ENCODE data around the gene MAN1C1.

Gene MAN1C1

DNA sequence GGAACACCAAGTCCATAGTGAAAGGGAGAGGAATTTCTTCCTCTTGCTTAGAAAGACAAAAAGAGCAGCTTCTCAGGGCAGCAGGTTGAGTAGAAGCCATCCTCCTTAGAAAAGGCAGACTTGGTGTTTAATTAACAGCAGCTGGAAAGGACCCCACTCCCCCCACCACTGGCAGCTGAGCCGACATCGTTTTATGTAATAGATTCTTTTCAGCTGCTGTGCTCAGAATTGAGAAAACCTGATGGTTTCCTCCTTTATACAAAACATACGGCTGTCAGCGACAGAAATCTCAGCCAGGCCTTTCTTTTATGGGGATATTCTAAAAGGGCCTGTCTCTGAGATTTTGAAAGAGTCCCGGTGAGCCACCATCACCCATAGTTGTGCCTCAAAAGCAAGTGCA is 49.9 kb downstream of the MAN1C1 start:
- no peaks in the 10 kb centered on the region for H3K79me2 ChIP-seq (ENCODE audit: insufficient read depth, low read length)
- DNase-seq (no peak), ATAC-seq (ENCODE audit: insufficient read depth, low read depth) (no peak)
- H3K4me2 ChIP-seq (ENCODE audit: insufficient read depth, low read length), result no peak overlapping the region
- H3K4me3 ChIP-seq (ENCODE audit: low read depth in 1 of 2, low read length in 2 of 2), result no peak overlapping the region
- H3K4me1 ChIP-seq (ENCODE audit: insufficient read depth, low read length), result no peaks in the 10 kb centered on the region; the same call in 1 of the 2 replicates
- TF ChIP-seq EZH2 (IDR thresholded peaks at IDR 0.05; ENCODE audit: borderline replicate concordance, low read depth, low read length, severe bottlenecking), result no peak
- TF ChIP-seq, protein P1, sequence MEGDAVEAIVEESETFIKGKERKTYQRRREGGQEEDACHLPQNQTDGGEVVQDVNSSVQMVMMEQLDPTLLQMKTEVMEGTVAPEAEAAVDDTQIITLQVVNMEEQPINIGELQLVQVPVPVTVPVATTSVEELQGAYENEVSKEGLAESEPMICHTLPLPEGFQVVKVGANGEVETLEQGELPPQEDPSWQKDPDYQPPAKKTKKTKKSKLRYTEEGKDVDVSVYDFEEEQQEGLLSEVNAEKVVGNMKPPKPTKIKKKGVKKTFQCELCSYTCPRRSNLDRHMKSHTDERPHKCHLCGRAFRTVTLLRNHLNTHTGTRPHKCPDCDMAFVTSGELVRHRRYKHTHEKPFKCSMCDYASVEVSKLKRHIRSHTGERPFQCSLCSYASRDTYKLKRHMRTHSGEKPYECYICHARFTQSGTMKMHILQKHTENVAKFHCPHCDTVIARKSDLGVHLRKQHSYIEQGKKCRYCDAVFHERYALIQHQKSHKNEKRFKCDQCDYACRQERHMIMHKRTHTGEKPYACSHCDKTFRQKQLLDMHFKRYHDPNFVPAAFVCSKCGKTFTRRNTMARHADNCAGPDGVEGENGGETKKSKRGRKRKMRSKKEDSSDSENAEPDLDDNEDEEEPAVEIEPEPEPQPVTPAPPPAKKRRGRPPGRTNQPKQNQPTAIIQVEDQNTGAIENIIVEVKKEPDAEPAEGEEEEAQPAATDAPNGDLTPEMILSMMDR (IDR thresholded peaks at IDR 0.05; ENCODE audit: borderline replicate concordance, extremely low read depth, low read length, poor library complexity, severe bottlenecking), result no peak
- H3K27me3 ChIP-seq (ENCODE audit: insufficient read depth, low read length, poor library complexity), result peaks cover 4% of the 10 kb centered on the region
- no peaks in the 10 kb centered on the region for H4K20me1 ChIP-seq (ENCODE audit: insufficient read depth, low read length)
- no peak overlapping the region for H2AFZ ChIP-seq (ENCODE audit: low read depth, low read length)
- H3K27ac ChIP-seq (ENCODE audit: low read length), result no peak overlapping the region
- H3K9ac ChIP-seq (ENCODE audit: low read depth, low read length), result no peak overlapping the region
- no peaks in the 10 kb centered on the region for H3K9me3 ChIP-seq (ENCODE audit: insufficient read depth, low read length, severe bottlenecking)
- H3K36me3 ChIP-seq (ENCODE audit: insufficient read depth, low read length), result no peaks in the 10 kb centered on the region

DNA sequence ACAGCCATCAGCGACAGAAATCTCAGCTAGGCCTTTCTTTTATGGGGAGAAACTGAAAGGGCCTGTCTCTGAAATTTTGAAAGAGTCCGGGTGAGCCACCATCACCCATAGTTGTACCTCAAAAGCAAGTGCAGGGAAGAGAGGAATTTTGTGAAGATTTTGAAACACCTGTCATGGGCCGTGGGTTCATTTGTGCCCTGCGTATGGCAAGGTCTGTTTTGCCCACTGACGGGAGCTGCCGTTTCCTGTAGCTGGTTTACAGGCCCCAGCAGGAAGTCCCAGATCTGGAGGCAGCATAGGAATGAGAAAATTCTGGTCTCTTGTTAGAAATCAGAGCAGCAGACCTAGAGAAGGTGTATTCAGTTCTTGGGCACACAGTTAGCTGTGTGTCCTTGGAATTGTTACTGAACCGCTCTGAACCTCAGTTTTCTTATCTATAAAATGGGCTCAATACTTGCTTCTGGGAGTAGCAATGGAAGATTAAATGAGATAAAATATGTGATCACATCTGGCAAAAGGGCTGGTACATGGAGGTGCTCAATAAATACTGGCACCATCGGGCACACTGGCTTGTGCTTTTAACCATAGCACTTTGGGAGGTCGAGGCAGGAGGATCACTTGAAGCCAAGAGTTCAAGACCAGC is 52.5 kb downstream of the MAN1C1 start:
- Histone ChIP-seq H3K27me3 (ENCODE audit: insufficient read depth, low read length, poor library complexity) (peaks cover 4% of the 10 kb centered on the region), H4K20me1 (ENCODE audit: insufficient read depth, low read length) (no peaks in the 10 kb centered on the region), H3K4me3 (ENCODE audit: low read depth in 1 of 2, low read length in 2 of 2) (no peak overlapping the region), H3K9me3 (ENCODE audit: insufficient read depth, low read length, severe bottlenecking) (no peaks in the 10 kb centered on the region), H3K27ac (ENCODE audit: low read length) (no peak overlapping the region), H3K4me2 (ENCODE audit: insufficient read depth, low read length) (no peak overlapping the region), H3K9ac (ENCODE audit: low read depth, low read length) (no peak overlapping the region), H3K36me3 (ENCODE audit: insufficient read depth, low read length) (no peaks in the 10 kb centered on the region), H3K79me2 (ENCODE audit: insufficient read depth, low read length) (no peaks in the 10 kb centered on the region), H3K4me1 (ENCODE audit: insufficient read depth, low read length) (no peaks in the 10 kb centered on the region; the same call in 1 of the 2 replicates), H2AFZ (ENCODE audit: low read depth, low read length) (no peak overlapping the region)
- ATAC-seq (ENCODE audit: insufficient read depth, low read depth) (peak; percentile 47; the same call in 1 of the 3 replicates), DNase-seq (peak; percentile 11)
- TF ChIP-seq, protein P1 (IDR thresholded peaks at IDR 0.05; ENCODE audit: borderline replicate concordance, extremely low read depth, low read length, poor library complexity, severe bottlenecking), result no peak
- TF ChIP-seq EZH2 (IDR thresholded peaks at IDR 0.05; ENCODE audit: borderline replicate concordance, low read depth, low read length, severe bottlenecking), result no peak

DNA sequence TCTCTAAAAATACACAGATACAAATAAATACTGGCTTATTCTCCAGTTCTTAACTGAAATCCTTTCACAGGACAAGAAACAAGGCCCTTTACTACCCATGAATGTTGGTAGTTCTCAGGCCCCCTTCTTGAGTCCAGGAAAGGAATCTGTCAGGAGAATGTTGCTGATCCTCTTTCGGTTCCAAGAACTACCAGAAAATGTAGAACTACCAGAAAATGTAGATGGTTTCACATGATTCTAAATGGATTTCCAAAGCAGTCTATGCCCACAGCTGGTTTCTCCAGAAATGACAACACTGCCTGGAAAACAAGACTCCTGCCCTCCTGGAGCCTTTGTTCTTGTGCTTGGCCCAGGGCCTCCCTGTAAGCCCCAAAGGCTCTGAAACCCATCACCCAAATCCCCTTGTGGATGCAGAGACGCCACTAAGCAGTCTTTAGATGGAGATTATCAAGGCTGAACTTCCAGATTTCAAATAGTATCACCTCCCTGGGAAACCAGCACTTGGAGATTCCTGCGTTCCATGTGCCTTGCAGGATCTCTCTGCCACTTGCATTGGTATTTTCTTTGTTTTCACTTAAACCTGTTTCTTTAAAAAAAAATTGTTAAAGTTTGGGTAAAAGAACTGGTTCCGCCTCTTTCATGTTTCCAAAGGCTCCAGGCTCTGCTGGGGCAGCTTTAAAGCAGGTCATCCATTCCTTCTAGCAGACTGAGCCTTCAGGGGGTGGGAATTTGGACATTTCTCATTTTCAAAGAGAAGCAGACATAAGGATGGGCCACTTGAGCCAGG is 53.4 kb downstream of the MAN1C1 start:
- H2AFZ ChIP-seq (ENCODE audit: low read depth, low read length), result no peak overlapping the region
- TF ChIP-seq, protein P1 (IDR thresholded peaks at IDR 0.05; ENCODE audit: borderline replicate concordance, extremely low read depth, low read length, poor library complexity, severe bottlenecking), result no peak
- no peak for TF ChIP-seq EZH2 (IDR thresholded peaks at IDR 0.05; ENCODE audit: borderline replicate concordance, low read depth, low read length, severe bottlenecking)
- H3K4me3 ChIP-seq (ENCODE audit: low read depth in 1 of 2, low read length in 2 of 2), result no peak overlapping the region
- ATAC-seq (ENCODE audit: insufficient read depth, low read depth), result no peak
- no peak for DNase-seq
- no peak overlapping the region for H3K9ac ChIP-seq (ENCODE audit: low read depth, low read length)
- no peaks in the 10 kb centered on the region for H4K20me1 ChIP-seq (ENCODE audit: insufficient read depth, low read length)
- no peaks in the 10 kb centered on the region for H3K36me3 ChIP-seq (ENCODE audit: insufficient read depth, low read length)
- peaks cover 4% of the 10 kb centered on the region for H3K27me3 ChIP-seq (ENCODE audit: insufficient read depth, low read length, poor library complexity)
- no peaks in the 10 kb centered on the region for H3K9me3 ChIP-seq (ENCODE audit: insufficient read depth, low read length, severe bottlenecking)
- H3K79me2 ChIP-seq (ENCODE audit: insufficient read depth, low read length), result no peaks in the 10 kb centered on the region
- no peak overlapping the region for H3K4me2 ChIP-seq (ENCODE audit: insufficient read depth, low read length)
- no peaks in the 10 kb centered on the region; the same call in 1 of the 2 replicates for H3K4me1 ChIP-seq (ENCODE audit: insufficient read depth, low read length)
- H3K27ac ChIP-seq (ENCODE audit: low read length), result no peak overlapping the region
